ENCODE results near the gene L3MBTL4. TPM values are rescaled to one million over a fixed set of nuclear protein-coding genes. Genes with fewer than 3 reads are reported as not detected.

Gene L3MBTL4
- total and polyA plus RNA-seq, 4 donors = 2.3 to 15.0 (median 5.0) TPM

DNA sequence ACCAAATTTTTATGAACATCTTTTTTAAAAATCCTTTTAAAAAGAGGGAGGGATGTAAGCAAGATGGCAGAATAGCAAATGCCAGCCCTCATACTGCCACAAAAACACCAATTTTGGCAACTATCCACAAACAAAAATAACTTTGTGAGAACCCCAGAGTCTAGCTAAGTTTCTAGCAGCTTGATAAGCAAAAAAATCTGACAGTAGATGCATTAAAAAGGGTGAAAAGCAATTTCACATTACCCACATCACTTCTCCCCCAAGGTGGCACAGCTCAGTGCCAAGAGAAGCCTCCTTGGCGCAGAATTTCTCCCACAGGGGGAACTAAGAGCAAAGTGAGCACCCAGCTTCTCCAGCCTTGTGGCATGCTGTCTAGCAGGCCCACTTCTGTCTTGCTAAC, 74.6 kb downstream of the L3MBTL4 start:
- WGBS = 92% methylated on average over 1 of the region's 1 CpG

DNA sequence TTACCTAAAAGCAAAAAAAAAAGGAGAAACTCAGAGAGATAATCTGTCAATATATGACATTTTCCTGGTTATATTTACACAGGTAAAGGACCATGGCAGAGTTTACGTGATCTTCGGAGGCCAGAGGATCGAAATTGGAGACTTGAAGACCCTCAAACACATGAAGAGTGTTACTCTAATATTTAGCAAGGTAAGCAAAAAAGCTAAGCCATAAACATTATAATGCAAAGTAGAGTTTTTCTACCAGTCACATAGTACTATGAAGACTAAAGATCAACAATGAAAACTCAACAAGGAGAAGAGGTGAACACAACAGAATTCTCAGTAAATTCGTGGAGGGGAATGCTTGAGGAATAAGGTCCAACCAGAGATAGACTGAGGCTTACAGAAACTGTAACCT, 78.5 kb downstream of the L3MBTL4 start:
- Histone ChIP-seq H3K4me1 (ENCODE audit: control insufficient read depth in 4 of 4, insufficient read depth in 4 of 4, low read length in 3 of 4) (no peaks in the 10 kb centered on the region), H3K4me3 (ENCODE audit: low read depth in 1 of 3, low read length in 3 of 3) (no peak overlapping the region), H3K36me3 (ENCODE audit: control insufficient read depth in 4 of 4, insufficient read depth in 3 of 4, low read depth in 1 of 4, low read length in 3 of 4) (no peaks in the 10 kb centered on the region), H3K9me3 (ENCODE audit: control insufficient read depth in 4 of 4, low read length in 3 of 4) (no peaks in the 10 kb centered on the region), H3K27ac (ENCODE audit: low read depth in 1 of 2, low read length in 2 of 2) (no peak overlapping the region), H3K27me3 (ENCODE audit: control insufficient read depth in 4 of 4, insufficient read depth in 4 of 4, low read length in 3 of 4) (no peaks in the 10 kb centered on the region), H3K9ac (ENCODE audit: low read depth in 1 of 2, low read length in 2 of 2) (no peak overlapping the region)
- WGBS = 92% methylated on average over 4 of the region's 4 CpGs
- TF ChIP-seq SP1 (IDR thresholded peaks at IDR 0.05) (no peak), HNF4G (IDR thresholded peaks at IDR 0.05) (no peak), FOXA1 (IDR thresholded peaks at IDR 0.05) (no peak), JUND (IDR thresholded peaks at IDR 0.05) (no peak), YY1 (IDR thresholded peaks at IDR 0.05) (no peak), EGR1 (IDR thresholded peaks at IDR 0.05; ENCODE audit: low read depth in 2 of 2) (no peak), RAD21 (IDR thresholded peaks at IDR 0.05) (no peak), HNF4A (conservative IDR thresholded peaks at IDR 0.05) (no peak), RXRA (IDR thresholded peaks at IDR 0.05) (no peak), NR2F2 (IDR thresholded peaks at IDR 0.05) (no peak), FOXA2 (IDR thresholded peaks at IDR 0.05) (no peak), TAF1 (conservative IDR thresholded peaks at IDR 0.05) (no peak), GABPA (IDR thresholded peaks at IDR 0.05 in 1 of 2, conservative IDR thresholded peaks at IDR 0.05 in 1 of 2) (no peak)
- TF ChIP-seq, protein P1, sequence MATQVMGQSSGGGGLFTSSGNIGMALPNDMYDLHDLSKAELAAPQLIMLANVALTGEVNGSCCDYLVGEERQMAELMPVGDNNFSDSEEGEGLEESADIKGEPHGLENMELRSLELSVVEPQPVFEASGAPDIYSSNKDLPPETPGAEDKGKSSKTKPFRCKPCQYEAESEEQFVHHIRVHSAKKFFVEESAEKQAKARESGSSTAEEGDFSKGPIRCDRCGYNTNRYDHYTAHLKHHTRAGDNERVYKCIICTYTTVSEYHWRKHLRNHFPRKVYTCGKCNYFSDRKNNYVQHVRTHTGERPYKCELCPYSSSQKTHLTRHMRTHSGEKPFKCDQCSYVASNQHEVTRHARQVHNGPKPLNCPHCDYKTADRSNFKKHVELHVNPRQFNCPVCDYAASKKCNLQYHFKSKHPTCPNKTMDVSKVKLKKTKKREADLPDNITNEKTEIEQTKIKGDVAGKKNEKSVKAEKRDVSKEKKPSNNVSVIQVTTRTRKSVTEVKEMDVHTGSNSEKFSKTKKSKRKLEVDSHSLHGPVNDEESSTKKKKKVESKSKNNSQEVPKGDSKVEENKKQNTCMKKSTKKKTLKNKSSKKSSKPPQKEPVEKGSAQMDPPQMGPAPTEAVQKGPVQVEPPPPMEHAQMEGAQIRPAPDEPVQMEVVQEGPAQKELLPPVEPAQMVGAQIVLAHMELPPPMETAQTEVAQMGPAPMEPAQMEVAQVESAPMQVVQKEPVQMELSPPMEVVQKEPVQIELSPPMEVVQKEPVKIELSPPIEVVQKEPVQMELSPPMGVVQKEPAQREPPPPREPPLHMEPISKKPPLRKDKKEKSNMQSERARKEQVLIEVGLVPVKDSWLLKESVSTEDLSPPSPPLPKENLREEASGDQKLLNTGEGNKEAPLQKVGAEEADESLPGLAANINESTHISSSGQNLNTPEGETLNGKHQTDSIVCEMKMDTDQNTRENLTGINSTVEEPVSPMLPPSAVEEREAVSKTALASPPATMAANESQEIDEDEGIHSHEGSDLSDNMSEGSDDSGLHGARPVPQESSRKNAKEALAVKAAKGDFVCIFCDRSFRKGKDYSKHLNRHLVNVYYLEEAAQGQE (IDR thresholded peaks at IDR 0.05) = no peak
- TF ChIP-seq, protein P2, sequence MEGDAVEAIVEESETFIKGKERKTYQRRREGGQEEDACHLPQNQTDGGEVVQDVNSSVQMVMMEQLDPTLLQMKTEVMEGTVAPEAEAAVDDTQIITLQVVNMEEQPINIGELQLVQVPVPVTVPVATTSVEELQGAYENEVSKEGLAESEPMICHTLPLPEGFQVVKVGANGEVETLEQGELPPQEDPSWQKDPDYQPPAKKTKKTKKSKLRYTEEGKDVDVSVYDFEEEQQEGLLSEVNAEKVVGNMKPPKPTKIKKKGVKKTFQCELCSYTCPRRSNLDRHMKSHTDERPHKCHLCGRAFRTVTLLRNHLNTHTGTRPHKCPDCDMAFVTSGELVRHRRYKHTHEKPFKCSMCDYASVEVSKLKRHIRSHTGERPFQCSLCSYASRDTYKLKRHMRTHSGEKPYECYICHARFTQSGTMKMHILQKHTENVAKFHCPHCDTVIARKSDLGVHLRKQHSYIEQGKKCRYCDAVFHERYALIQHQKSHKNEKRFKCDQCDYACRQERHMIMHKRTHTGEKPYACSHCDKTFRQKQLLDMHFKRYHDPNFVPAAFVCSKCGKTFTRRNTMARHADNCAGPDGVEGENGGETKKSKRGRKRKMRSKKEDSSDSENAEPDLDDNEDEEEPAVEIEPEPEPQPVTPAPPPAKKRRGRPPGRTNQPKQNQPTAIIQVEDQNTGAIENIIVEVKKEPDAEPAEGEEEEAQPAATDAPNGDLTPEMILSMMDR (IDR thresholded peaks at IDR 0.05; ENCODE audit: low read depth, low read length, missing input control) = no peak
- TF ChIP-seq, protein P3, sequence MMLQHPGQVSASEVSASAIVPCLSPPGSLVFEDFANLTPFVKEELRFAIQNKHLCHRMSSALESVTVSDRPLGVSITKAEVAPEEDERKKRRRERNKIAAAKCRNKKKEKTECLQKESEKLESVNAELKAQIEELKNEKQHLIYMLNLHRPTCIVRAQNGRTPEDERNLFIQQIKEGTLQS (IDR thresholded peaks at IDR 0.05) = no peak
- TF ChIP-seq, protein P4, sequence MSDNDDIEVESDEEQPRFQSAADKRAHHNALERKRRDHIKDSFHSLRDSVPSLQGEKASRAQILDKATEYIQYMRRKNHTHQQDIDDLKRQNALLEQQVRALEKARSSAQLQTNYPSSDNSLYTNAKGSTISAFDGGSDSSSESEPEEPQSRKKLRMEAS (IDR thresholded peaks at IDR 0.05) = no peak
- TF ChIP-seq, protein P5, sequence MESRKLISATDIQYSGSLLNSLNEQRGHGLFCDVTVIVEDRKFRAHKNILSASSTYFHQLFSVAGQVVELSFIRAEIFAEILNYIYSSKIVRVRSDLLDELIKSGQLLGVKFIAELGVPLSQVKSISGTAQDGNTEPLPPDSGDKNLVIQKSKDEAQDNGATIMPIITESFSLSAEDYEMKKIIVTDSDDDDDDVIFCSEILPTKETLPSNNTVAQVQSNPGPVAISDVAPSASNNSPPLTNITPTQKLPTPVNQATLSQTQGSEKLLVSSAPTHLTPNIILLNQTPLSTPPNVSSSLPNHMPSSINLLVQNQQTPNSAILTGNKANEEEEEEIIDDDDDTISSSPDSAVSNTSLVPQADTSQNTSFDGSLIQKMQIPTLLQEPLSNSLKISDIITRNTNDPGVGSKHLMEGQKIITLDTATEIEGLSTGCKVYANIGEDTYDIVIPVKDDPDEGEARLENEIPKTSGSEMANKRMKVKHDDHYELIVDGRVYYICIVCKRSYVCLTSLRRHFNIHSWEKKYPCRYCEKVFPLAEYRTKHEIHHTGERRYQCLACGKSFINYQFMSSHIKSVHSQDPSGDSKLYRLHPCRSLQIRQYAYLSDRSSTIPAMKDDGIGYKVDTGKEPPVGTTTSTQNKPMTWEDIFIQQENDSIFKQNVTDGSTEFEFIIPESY (IDR thresholded peaks at IDR 0.05) = no peak
- no peak for DNase-seq (ENCODE audit: low spot score)

More for the DNA sequence above, 74.6 kb downstream of the L3MBTL4 start:
- Histone ChIP-seq H3K4me1 (ENCODE audit: control insufficient read depth in 4 of 4, insufficient read depth in 4 of 4, low read length in 3 of 4) (peaks cover 0 to 4% (median 2%) of the 10 kb centered on the region in 4 donors), H3K9ac (ENCODE audit: low read depth in 1 of 2, low read length in 2 of 2) (no peak overlapping the region), H3K4me3 (ENCODE audit: low read depth in 1 of 3, low read length in 3 of 3) (no peak overlapping the region), H3K9me3 (ENCODE audit: control insufficient read depth in 4 of 4, low read length in 3 of 4) (no peaks in the 10 kb centered on the region), H3K27me3 (ENCODE audit: control insufficient read depth in 4 of 4, insufficient read depth in 4 of 4, low read length in 3 of 4) (no peaks in the 10 kb centered on the region), H3K27ac (ENCODE audit: low read depth in 1 of 2, low read length in 2 of 2) (no peak overlapping the region), H3K36me3 (ENCODE audit: control insufficient read depth in 4 of 4, insufficient read depth in 3 of 4, low read depth in 1 of 4, low read length in 3 of 4) (no peaks in the 10 kb centered on the region)
- no peak for DNase-seq (ENCODE audit: low spot score)
- TF ChIP-seq EGR1 (IDR thresholded peaks at IDR 0.05; ENCODE audit: low read depth in 2 of 2) (no peak), RXRA (IDR thresholded peaks at IDR 0.05) (no peak), JUND (IDR thresholded peaks at IDR 0.05) (no peak), GABPA (IDR thresholded peaks at IDR 0.05 in 1 of 2, conservative IDR thresholded peaks at IDR 0.05 in 1 of 2) (no peak), RAD21 (IDR thresholded peaks at IDR 0.05) (no peak), FOXA2 (IDR thresholded peaks at IDR 0.05) (no peak), SP1 (IDR thresholded peaks at IDR 0.05) (no peak), TAF1 (conservative IDR thresholded peaks at IDR 0.05) (no peak), HNF4A (conservative IDR thresholded peaks at IDR 0.05) (no peak), HNF4G (IDR thresholded peaks at IDR 0.05) (no peak)
- TF ChIP-seq, protein P4 (IDR thresholded peaks at IDR 0.05) = no peak
- TF ChIP-seq, protein P2 (IDR thresholded peaks at IDR 0.05; ENCODE audit: low read depth, low read length, missing input control) = no peak

All from liver (tissue), 9 donors.